IMR-90 (cell line): ENCODE data around the gene PTP4A2. TPM values are rescaled to one million over a fixed set of nuclear protein-coding genes. Genes with fewer than 3 reads are reported as not detected.

Source experiments
- CEBPB ChIP-seq: IDR thresholded peaks from 2 replicates; pipeline ENCODE4 v1.6.1; 2012; ENCODE audit warnings: low read depth, low read length, improper control_type of control experiment
- MAZ ChIP-seq: IDR thresholded peaks from 2 replicates; pipeline ENCODE4 v1.6.1; 2012; ENCODE audit warnings: low read depth, mild to moderate bottlenecking, low read length, improper control_type of control experiment, moderate library complexity, borderline replicate concordance
- MXI1 ChIP-seq: IDR thresholded peaks from 2 replicates; pipeline ENCODE4 v1.6.1; 2012; ENCODE audit warnings: low read depth, mild to moderate bottlenecking, low read length, moderate library complexity, borderline replicate concordance
- NFE2L2 ChIP-seq: fragments of 150-350 bp; IDR thresholded peaks from 2 replicates; pipeline ENCODE4 v1.6.1; 2016; ENCODE audit warnings: low read depth, mild to moderate bottlenecking, low read length
- RCOR1 ChIP-seq: IDR thresholded peaks from 2 replicates; pipeline ENCODE4 v1.6.1; 2012; ENCODE audit warnings: mild to moderate bottlenecking, low read length, improper control_type of control experiment; ENCODE audit not compliant: insufficient replicate concordance
- RFX5 ChIP-seq: IDR thresholded peaks from 2 replicates; pipeline ENCODE4 v1.8.0; 2012; ENCODE audit warnings: low read depth, mild to moderate bottlenecking, low read length, moderate library complexity
- SMC3 ChIP-seq: fragments of 150-350 bp; IDR thresholded peaks from 2 replicates; pipeline ENCODE4 v1.6.1; 2016; ENCODE audit warnings: low read depth, mild to moderate bottlenecking, antibody characterized with exemption, low read length, moderate library complexity
- polyA plus RNA-seq, 3 experiments: library from polyadenylated mRNA; depleted of rRNA; stranded (reverse); fragments of >200 nt; gene quantifications; 2 replicates each; pipeline ENCODE4 v1.2.3, GENCODE V29; 2012; ENCODE audit warnings: low replicate concordance in 1 of 3
- total RNA-seq: library from RNA; depleted of rRNA; stranded (reverse); fragments of >200 nt; gene quantifications from 2 replicates; pipeline ENCODE4 v1.2.3, GENCODE V29; 2012

Gene PTP4A2
- total and polyA plus RNA-seq, 2 of the 4 experiments (the other 2 are of a cell fraction), result 135 to 328 TPM

- TF ChIP-seq SMC3 (no peak), CEBPB (peak; percentile 99), RFX5 (no peak), MXI1 (peak; percentile 69; the same call in 1 of the 2 replicates), RCOR1 (no peak), MAZ (peak; percentile 79; the same call in 1 of the 2 replicates), NFE2L2 (peak; percentile 68; the same call in 1 of the 2 replicates)
Measured at GRCh38 chr1:31954607-31955283, 16.6 kb upstream of the PTP4A2 start (continued).
